ENCODE measurements around the gene RHOV.

- TF ChIP-seq POLR2A (IDR thresholded peaks at IDR 0.05; ENCODE audit: borderline replicate concordance, extremely low read depth, insufficient read depth, insufficient read length) (no peak), CTCF (IDR thresholded peaks at IDR 0.05 in 2 of 3, conservative IDR thresholded peaks at IDR 0.05 in 1 of 3; ENCODE audit: borderline replicate concordance in 1 of 3, insufficient read depth in 1 of 3, low read depth in 2 of 3, low read length in 2 of 3) (no peak)
Measured at GRCh38 chr15:40899536-40900207, 25.6 kb upstream of the RHOV start.
